ENCODE results near the gene DGKG. TPM values are rescaled to one million over a fixed set of nuclear protein-coding genes. Genes with fewer than 3 reads are reported as not detected.

The DGKG gene
- total and polyA plus RNA-seq, 9 of the 15 experiments (the other 6 are each of a cell fraction or from before 2014, with no cell fraction given): 0.01 to 0.36 (median 0.15) TPM

GRCh38 chr3:186098740-186099139, 263.3 kb downstream of the DGKG start:
- CTCF ChIA-PET (ENCODE audit: low intra/inter-chr PET ratio): no interaction called here
- POLR2A ChIA-PET: interaction anchor here (0.6 to 6.1 kb wide), 4 partner anchors 10 to 81 kb away, joined by 5 to 34 read pairs (median 8); partner anchors contain the start of gene ETV5
- no peak for TF ChIP-seq ZNF449 (CRISPR knock-in tag; IDR thresholded peaks at IDR 0.05)
- no peak for TF ChIP-seq POLR2G (IDR thresholded peaks at IDR 0.05; ENCODE audit: low read depth, low read length)
- TF ChIP-seq TCF7L2 (IDR thresholded peaks at IDR 0.05; ENCODE audit: low read depth, low read length): no peak
- TF ChIP-seq MNT (conservative IDR thresholded peaks at IDR 0.05): no peak
- no peak for TF ChIP-seq PRMT5 (CRISPR knock-in tag; IDR thresholded peaks at IDR 0.05)
- no peak for TF ChIP-seq RBM34 (IDR thresholded peaks at IDR 0.05; ENCODE audit: borderline replicate concordance, insufficient read depth, low read length)
- TF ChIP-seq ZNF12 (CRISPR knock-in tag; IDR thresholded peaks at IDR 0.05): no peak
- no peak for TF ChIP-seq SRF (CRISPR knock-in tag; IDR thresholded peaks at IDR 0.05)
- no peak for TF ChIP-seq HDAC6 (IDR thresholded peaks at IDR 0.05; ENCODE audit: low read depth, low read length)
- no peak for TF ChIP-seq KHSRP (IDR thresholded peaks at IDR 0.05)
- no peak for TF ChIP-seq NCOA2 (IDR thresholded peaks at IDR 0.05; ENCODE audit: partially characterized antibody in 2 of 2)
- no peak for TF ChIP-seq ZNF407 (IDR thresholded peaks at IDR 0.05; ENCODE audit: low read depth)

More at GRCh38 chr3:186098740-186099139, 263.3 kb downstream of the DGKG start:
- Histone ChIP-seq H3K36me3 (ENCODE audit: control insufficient read depth, insufficient read depth, low read length) (peaks cover 2% of the 10 kb centered on the region; the same call in 1 of the 3 replicates), H3K79me2 (ENCODE audit: control insufficient read depth, insufficient read depth, low read length) (no peaks in the 10 kb centered on the region), H3K27ac (ENCODE audit: extremely low read depth, low read depth, low read length) (no peak overlapping the region), H3K9me3 (replicated peaks; ENCODE audit: control insufficient read depth, insufficient read depth, low read depth, low read length) (no peaks in the 10 kb centered on the region), H3K4me3 (no peak overlapping the region), H3K27me3 (ENCODE audit: control insufficient read depth in 2 of 2, insufficient read depth in 2 of 2, low read length in 2 of 2) (no peaks in the 10 kb centered on the region), H2AFZ (ENCODE audit: low read depth, low read length) (no peak overlapping the region), H3K9me1 (ENCODE audit: control insufficient read depth, insufficient read depth, low read length) (no peaks in the 10 kb centered on the region), H3K9ac (ENCODE audit: insufficient read depth in 1 of 2, low read depth in 2 of 2, low read length in 2 of 2) (no peak overlapping the region), H3K4me1 (replicated peaks in 1 of 2; ENCODE audit: control insufficient read depth in 2 of 2, insufficient read depth in 2 of 2, low read length in 2 of 2) (peaks cover 15 to 23% of the 10 kb centered on the region in 2 experiments; a peak in 4 of 5 replicates), H3K4me2 (ENCODE audit: insufficient read depth, low read length) (no peak overlapping the region), H4K20me1 (replicated peaks; ENCODE audit: control insufficient read depth, insufficient read depth, low read length) (no peaks in the 10 kb centered on the region)
- no peak for FAIRE-seq
- ATAC-seq: no peak
- DNase-seq (ENCODE audit: extremely low read depth in 1 of 4, low spot score in 3 of 4): no peak
- WGBS (ENCODE audit: insufficient coverage, low coverage, missing lambda C conversion rate): 59% methylated on average over 3 of the region's 3 CpGs
- in situ Hi-C loops (cut with MboI): no loop called here
- intact Hi-C loops (cut with micrococcal nuclease): no loop called here
- BruUV-seq (replicated peaks): no TSS peak
